SK-N-SH (cell line): Measurements from ENCODE around the gene STIP1.

Experiments used
- CTCF ChIP-seq: fragments of 200-600 bp; sonication (generic); IDR thresholded peaks from 2 replicates; pipeline ENCODE4 v1.6.1; 2017; ENCODE audit warnings: antibody characterized with exemption, mild to moderate bottlenecking, moderate library complexity
- EZH2phosphoT487 ChIP-seq: fragments of 200-600 bp; sonication (generic); IDR thresholded peaks from 2 replicates; pipeline ENCODE4 v1.6.1; 2017; ENCODE audit warnings: low read depth, mixed run types, mild to moderate bottlenecking, antibody characterized with exemption, moderate library complexity, borderline replicate concordance
- FOXM1 ChIP-seq: IDR thresholded peaks from 2 replicates; pipeline ENCODE4 v1.4.0; 2012; ENCODE audit warnings: low read depth, mild to moderate bottlenecking
- GABPA ChIP-seq: IDR thresholded peaks from 2 replicates; pipeline ENCODE4 v1.4.0; 2012; ENCODE audit warnings: low read depth, mild to moderate bottlenecking
- MAX ChIP-seq: IDR thresholded peaks from 2 replicates; pipeline ENCODE4 v1.4.0; 2012; ENCODE audit warnings: low read depth
- MXI1 ChIP-seq: IDR thresholded peaks from 2 replicates; pipeline ENCODE4 v1.6.1; 2012; ENCODE audit warnings: mild to moderate bottlenecking, low read depth, low read length, improper control_type of control experiment
- POLR2AphosphoS5 ChIP-seq: IDR thresholded peaks from 2 replicates; pipeline ENCODE4 v1.6.1; 2012; ENCODE audit warnings: low read depth, low read length
- RAD21 ChIP-seq: IDR thresholded peaks from 2 replicates; pipeline ENCODE4 v1.6.1; 2012; ENCODE audit warnings: mild to moderate bottlenecking, low read length
- RFX5 ChIP-seq: IDR thresholded peaks from 2 replicates; pipeline ENCODE4 v1.6.1; 2012; ENCODE audit warnings: mild to moderate bottlenecking, improper control_type of control experiment, low read length
- SIN3A ChIP-seq: IDR thresholded peaks from 2 replicates; pipeline ENCODE4 v1.6.1; 2012; ENCODE audit warnings: low read depth, mild to moderate bottlenecking, low read length, moderate library complexity, borderline replicate concordance
- ZBTB33 ChIP-seq: IDR thresholded peaks from 2 replicates; pipeline ENCODE4 v1.4.0; 2012; ENCODE audit warnings: low read depth, borderline replicate concordance

- TF ChIP-seq CTCF (peak; percentile 85), FOXM1 (no peak), RAD21 (peak; percentile 84), GABPA (no peak), ZBTB33 (no peak), MAX (no peak), POLR2AphosphoS5 (peak; percentile 66; the same call in 1 of the 2 replicates), SIN3A (peak; percentile 79; the same call in 1 of the 2 replicates), EZH2phosphoT487 (no peak), MXI1 (no peak), RFX5 (no peak)
Observed at GRCh38 chr11:64204464-64204989, 18.6 kb downstream of the STIP1 start.
